A673 (cell line): Measurements from ENCODE around the gene ZFP36. TPM values are rescaled to one million over a fixed set of nuclear protein-coding genes. Genes with fewer than 3 reads are reported as not detected.
A peak's percentile ranks its signal among the peaks of the same experiment; 100 is the strongest.

Experiments
- BruUV-seq: library from RNA; stranded (reverse); fragments of 400-500 nt; replicated peaks from 2 replicates; lab custom pipeline; 2021; lab: Mats Ljungman, UMichigan
- CTCF ChIA-PET: fragments of 300-600 bp; sonication (Branson Sonifier 250); formaldehyde crosslinking; loops from one replicate; lab custom pipeline; 2022; ENCODE audit warnings: antibody characterized with exemption; lab: Charles Lee
- POLR2A ChIA-PET: fragments of 300-600 bp; sonication (Branson Sonifier 250); formaldehyde crosslinking; loops from one replicate; lab custom pipeline; 2022; ENCODE audit warnings: antibody characterized with exemption; ENCODE audit not compliant: low non-redundant PET; lab: Charles Lee
- DNase-seq: peaks from one replicate; pipeline ENCODE4 v3.0.0-alpha.2; 2015; ENCODE audit warnings: low spot score
- H3K27ac ChIP-seq: fragments of 200-600 bp; sonication (generic); 2 replicates; pipeline ENCODE4 v1.5.1; 2016; ENCODE audit warnings: mixed run types, low read depth, mild to moderate bottlenecking, mixed read lengths, antibody characterized with exemption, low read length; ENCODE audit not compliant: poor library complexity, severe bottlenecking
- H3K27me3 ChIP-seq: fragments of 200-600 bp; sonication (generic); replicated peaks from 2 replicates; pipeline ENCODE4 v1.6.1; 2017; ENCODE audit warnings: mixed run types, low read depth, mild to moderate bottlenecking, mixed read lengths, antibody characterized with exemption, low read length; ENCODE audit not compliant: insufficient read depth, poor library complexity
- H3K36me3 ChIP-seq: fragments of 200-600 bp; sonication (generic); 2 replicates; pipeline ENCODE4 v1.6.1; 2016; ENCODE audit warnings: mixed run types, mild to moderate bottlenecking, mixed read lengths, antibody characterized with exemption, low read length; ENCODE audit not compliant: insufficient read depth, poor library complexity, severe bottlenecking
- H3K4me1 ChIP-seq: fragments of 200-600 bp; sonication (generic); 2 replicates; pipeline ENCODE4 v1.6.1; 2017; ENCODE audit warnings: mixed run types, mild to moderate bottlenecking, mixed read lengths, antibody characterized with exemption, low read length; ENCODE audit not compliant: insufficient read depth, poor library complexity, severe bottlenecking
- H3K4me3 ChIP-seq: fragments of 200-600 bp; sonication (generic); 2 replicates; pipeline ENCODE4 v1.5.1; 2016; ENCODE audit warnings: low read depth, mixed run types, mild to moderate bottlenecking, mixed read lengths, low read length; ENCODE audit not compliant: poor library complexity, severe bottlenecking
- H3K9me3 ChIP-seq: fragments of 200-600 bp; sonication (generic); 2 replicates; pipeline ENCODE4 v1.6.1; 2016; ENCODE audit warnings: mixed run types, low read depth, mild to moderate bottlenecking, mixed read lengths, antibody characterized with exemption, low read length; ENCODE audit not compliant: poor library complexity, severe bottlenecking
- CTCF ChIP-seq: fragments of 300-800, 200-600 bp; sonication (generic); conservative IDR thresholded peaks from 2 replicates; pipeline ENCODE4 v1.5.1; 2017; ENCODE audit warnings: low read depth, mild to moderate bottlenecking, antibody characterized with exemption, low read length, moderate library complexity, mixed read lengths
- EZH2 ChIP-seq: fragments of 200-600 bp; sonication (generic); IDR thresholded peaks from 2 replicates; pipeline ENCODE4 v1.6.1; 2017; ENCODE audit warnings: borderline replicate concordance, low read depth, mild to moderate bottlenecking, mixed read lengths, antibody characterized with exemption, low read length; ENCODE audit not compliant: poor library complexity, severe bottlenecking
- intact Hi-C: fragments of 100-400 bp; cut with micrococcal nuclease; formaldehyde crosslinking; loops from one replicate; pipeline ENCODE4 v1.10.0; 2022; ENCODE audit not compliant: unreplicated experiment
- total RNA-seq: library from RNA; stranded (reverse); gene quantifications from 2 replicates; pipeline ENCODE4 v1.2.3, GENCODE V29; 2021

ZFP36 gene
- total RNA-seq, 1 experiment from 2014 or later = 7.1 TPM

GRCh38 chr19:39405958-39406655 lies 540 bp upstream of the ZFP36 start:
- DNase-seq = peak; percentile 66
- no TSS peak for BruUV-seq
- intact Hi-C loops = no loop called here
- H3K4me1 ChIP-seq = peaks cover 49% of the 10 kb centered on the region
- no peaks in the 10 kb centered on the region for H3K27me3 ChIP-seq
- H3K9me3 ChIP-seq = no peaks in the 10 kb centered on the region
- peaks cover 7% of the 10 kb centered on the region for H3K36me3 ChIP-seq
- peak overlapping the region; percentile 87 for H3K4me3 ChIP-seq
- ChIA-PET POLR2A (no interaction called here), CTCF (interaction anchor here (0.6 to 1.4 kb wide), 2 partner anchors 9 to 535 kb away, joined by 3 to 6 read pairs; no protein-coding TSS in a partner anchor)
- peak overlapping the region; percentile 82 for H3K27ac ChIP-seq
- TF ChIP-seq EZH2 (no peak), CTCF (no peak)

GRCh38 chr19:39407410-39407659 lies 688 bp downstream of the ZFP36 start:
- Histone ChIP-seq H3K4me3 (peak overlapping the region; percentile 87), H3K9me3 (no peaks in the 10 kb centered on the region), H3K36me3 (peaks cover 7% of the 10 kb centered on the region), H3K4me1 (peaks cover 49% of the 10 kb centered on the region), H3K27me3 (no peaks in the 10 kb centered on the region), H3K27ac (peak overlapping the region; percentile 82)
- TF ChIP-seq EZH2 (no peak), CTCF (no peak)
- ChIA-PET POLR2A (no interaction called here), CTCF (interaction anchor here (0.5 kb wide), 1 partner anchor 432 kb away, joined by 3 read pairs; the partner anchor contains the start of gene FBXO17)
- intact Hi-C loops = no loop called here
- BruUV-seq = no TSS peak
- DNase-seq = no peak

GRCh38 chr19:39407660-39408391 lies 1.2 kb downstream of the ZFP36 start:
- DNase-seq = no peak
- BruUV-seq = no TSS peak
- Histone ChIP-seq H3K4me1 (peaks cover 44% of the 10 kb centered on the region), H3K27me3 (no peaks in the 10 kb centered on the region), H3K36me3 (peaks cover 7% of the 10 kb centered on the region), H3K27ac (peak overlapping the region; percentile 82), H3K4me3 (peak overlapping the region; percentile 87), H3K9me3 (no peaks in the 10 kb centered on the region)
- intact Hi-C loops = no loop called here
- no peak for TF ChIP-seq CTCF
- no peak for TF ChIP-seq EZH2
- POLR2A ChIA-PET = no interaction called here
- CTCF ChIA-PET = interaction anchor here (0.5 kb wide), 1 partner anchor 432 kb away, joined by 3 read pairs; the partner anchor contains the start of gene FBXO17
